GM12878 (cell line): Measurements from ENCODE around the gene APOLD1.

Source experiments
- EP300 ChIP-seq, 2 experiments: fragments of 150-350 bp in 1 of 2; IDR thresholded peaks; 2 replicates each; pipeline ENCODE4 v1.6.1; 2011 to 2012; ENCODE audit warnings: low read depth in 2 of 2, low read length in 2 of 2, borderline replicate concordance in 1 of 2, improper control_type of control experiment in 1 of 2, inconsistent platforms in 1 of 2; ENCODE audit not compliant: control insufficient read depth in 1 of 2
- EZH2 ChIP-seq: IDR thresholded peaks from 2 replicates; pipeline ENCODE4 v1.6.1; 2012; ENCODE audit warnings: low read depth, mild to moderate bottlenecking, control low read depth, inconsistent platforms, low read length, borderline replicate concordance; ENCODE audit not compliant: control insufficient read depth
- NFIC ChIP-seq: IDR thresholded peaks from 2 replicates; pipeline ENCODE4 v1.6.1; 2012; ENCODE audit warnings: low read depth, mild to moderate bottlenecking, inconsistent platforms, low read length, moderate library complexity
- TCF3 ChIP-seq: IDR thresholded peaks from 2 replicates; pipeline ENCODE4 v1.6.1; 2012; ENCODE audit warnings: low read depth, mild to moderate bottlenecking, low read length, borderline replicate concordance; ENCODE audit not compliant: insufficient read depth
- ZNF24 ChIP-seq: fragments of 450-650 bp; IDR thresholded peaks from 2 replicates; pipeline ENCODE4 v1.6.1; 2017; ENCODE audit warnings: antibody characterized with exemption, mild to moderate bottlenecking
- TF ChIP-seq, protein P1 (sequence below): IDR thresholded peaks from 2 replicates; pipeline ENCODE4 v1.6.1; 2011; ENCODE audit warnings: low read depth, mild to moderate bottlenecking, low read length, moderate library complexity, borderline replicate concordance; ENCODE audit errors: extremely low read depth
- TF ChIP-seq, protein P2 (sequence below): fragments of 450-650 bp; formaldehyde crosslinking; IDR thresholded peaks from 2 replicates; pipeline ENCODE4 v1.4.0; 2020; ENCODE audit warnings: mild to moderate bottlenecking, moderate library complexity
- TF ChIP-seq, protein P3 (sequence below): IDR thresholded peaks from 2 replicates; pipeline ENCODE4 v1.6.1; 2012; ENCODE audit warnings: mild to moderate bottlenecking, low read depth, low read length
- TF ChIP-seq, protein P4 (sequence below), 3 experiments: IDR thresholded peaks in 2 of 3; conservative IDR thresholded peaks in 1 of 3; 2 replicates each; pipeline ENCODE4 v1.5.1; 2011; ENCODE audit warnings: low read depth in 3 of 3, low read length in 3 of 3, mild to moderate bottlenecking in 3 of 3, control low read depth in 2 of 3, moderate library complexity in 2 of 3, inconsistent platforms in 1 of 3, mixed read lengths in 1 of 3; ENCODE audit not compliant: control insufficient read depth in 2 of 3, insufficient read depth in 1 of 3; ENCODE audit errors: extremely low read depth in 1 of 3

DNA sequence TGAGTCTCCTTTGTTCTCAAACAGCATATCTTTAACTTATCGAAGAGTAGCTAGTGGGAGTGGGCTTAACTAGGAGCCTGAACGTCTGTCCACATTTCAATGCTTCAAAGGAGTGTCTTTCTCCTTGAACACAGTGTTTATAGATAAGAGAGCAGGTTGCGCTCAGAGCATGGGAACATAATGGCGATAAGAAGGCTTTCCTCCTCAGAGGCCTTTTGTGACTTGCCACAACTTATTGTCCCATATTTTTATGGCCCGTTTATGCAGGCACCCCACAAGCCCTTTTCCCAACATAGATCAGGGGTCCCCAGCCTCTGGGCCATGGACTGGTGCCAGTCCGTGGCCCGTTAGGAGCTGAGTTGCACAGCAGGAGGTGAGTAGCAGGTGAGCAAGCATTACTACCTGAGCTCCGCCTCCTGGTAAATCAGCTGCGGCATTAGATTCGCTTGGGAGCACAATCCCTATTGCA lies 25.1 kb downstream of the APOLD1 start:
- TF ChIP-seq, protein P1, sequence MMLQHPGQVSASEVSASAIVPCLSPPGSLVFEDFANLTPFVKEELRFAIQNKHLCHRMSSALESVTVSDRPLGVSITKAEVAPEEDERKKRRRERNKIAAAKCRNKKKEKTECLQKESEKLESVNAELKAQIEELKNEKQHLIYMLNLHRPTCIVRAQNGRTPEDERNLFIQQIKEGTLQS, result no peak
- TF ChIP-seq, protein P2, sequence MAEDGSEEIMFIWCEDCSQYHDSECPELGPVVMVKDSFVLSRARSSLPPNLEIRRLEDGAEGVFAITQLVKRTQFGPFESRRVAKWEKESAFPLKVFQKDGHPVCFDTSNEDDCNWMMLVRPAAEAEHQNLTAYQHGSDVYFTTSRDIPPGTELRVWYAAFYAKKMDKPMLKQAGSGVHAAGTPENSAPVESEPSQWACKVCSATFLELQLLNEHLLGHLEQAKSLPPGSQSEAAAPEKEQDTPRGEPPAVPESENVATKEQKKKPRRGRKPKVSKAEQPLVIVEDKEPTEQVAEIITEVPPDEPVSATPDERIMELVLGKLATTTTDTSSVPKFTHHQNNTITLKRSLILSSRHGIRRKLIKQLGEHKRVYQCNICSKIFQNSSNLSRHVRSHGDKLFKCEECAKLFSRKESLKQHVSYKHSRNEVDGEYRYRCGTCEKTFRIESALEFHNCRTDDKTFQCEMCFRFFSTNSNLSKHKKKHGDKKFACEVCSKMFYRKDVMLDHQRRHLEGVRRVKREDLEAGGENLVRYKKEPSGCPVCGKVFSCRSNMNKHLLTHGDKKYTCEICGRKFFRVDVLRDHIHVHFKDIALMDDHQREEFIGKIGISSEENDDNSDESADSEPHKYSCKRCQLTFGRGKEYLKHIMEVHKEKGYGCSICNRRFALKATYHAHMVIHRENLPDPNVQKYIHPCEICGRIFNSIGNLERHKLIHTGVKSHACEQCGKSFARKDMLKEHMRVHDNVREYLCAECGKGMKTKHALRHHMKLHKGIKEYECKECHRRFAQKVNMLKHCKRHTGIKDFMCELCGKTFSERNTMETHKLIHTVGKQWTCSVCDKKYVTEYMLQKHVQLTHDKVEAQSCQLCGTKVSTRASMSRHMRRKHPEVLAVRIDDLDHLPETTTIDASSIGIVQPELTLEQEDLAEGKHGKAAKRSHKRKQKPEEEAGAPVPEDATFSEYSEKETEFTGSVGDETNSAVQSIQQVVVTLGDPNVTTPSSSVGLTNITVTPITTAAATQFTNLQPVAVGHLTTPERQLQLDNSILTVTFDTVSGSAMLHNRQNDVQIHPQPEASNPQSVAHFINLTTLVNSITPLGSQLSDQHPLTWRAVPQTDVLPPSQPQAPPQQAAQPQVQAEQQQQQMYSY (CRISPR knock-in tag), result no peak
- TF ChIP-seq EP300 (IDR thresholded peaks at IDR 0.05; ENCODE audit: borderline replicate concordance in 1 of 2, control insufficient read depth in 1 of 2, low read depth in 2 of 2, low read length in 2 of 2) (no peak), NFIC (no peak), ZNF24 (no peak), EZH2 (no peak), TCF3 (no peak)
- TF ChIP-seq, protein P3, sequence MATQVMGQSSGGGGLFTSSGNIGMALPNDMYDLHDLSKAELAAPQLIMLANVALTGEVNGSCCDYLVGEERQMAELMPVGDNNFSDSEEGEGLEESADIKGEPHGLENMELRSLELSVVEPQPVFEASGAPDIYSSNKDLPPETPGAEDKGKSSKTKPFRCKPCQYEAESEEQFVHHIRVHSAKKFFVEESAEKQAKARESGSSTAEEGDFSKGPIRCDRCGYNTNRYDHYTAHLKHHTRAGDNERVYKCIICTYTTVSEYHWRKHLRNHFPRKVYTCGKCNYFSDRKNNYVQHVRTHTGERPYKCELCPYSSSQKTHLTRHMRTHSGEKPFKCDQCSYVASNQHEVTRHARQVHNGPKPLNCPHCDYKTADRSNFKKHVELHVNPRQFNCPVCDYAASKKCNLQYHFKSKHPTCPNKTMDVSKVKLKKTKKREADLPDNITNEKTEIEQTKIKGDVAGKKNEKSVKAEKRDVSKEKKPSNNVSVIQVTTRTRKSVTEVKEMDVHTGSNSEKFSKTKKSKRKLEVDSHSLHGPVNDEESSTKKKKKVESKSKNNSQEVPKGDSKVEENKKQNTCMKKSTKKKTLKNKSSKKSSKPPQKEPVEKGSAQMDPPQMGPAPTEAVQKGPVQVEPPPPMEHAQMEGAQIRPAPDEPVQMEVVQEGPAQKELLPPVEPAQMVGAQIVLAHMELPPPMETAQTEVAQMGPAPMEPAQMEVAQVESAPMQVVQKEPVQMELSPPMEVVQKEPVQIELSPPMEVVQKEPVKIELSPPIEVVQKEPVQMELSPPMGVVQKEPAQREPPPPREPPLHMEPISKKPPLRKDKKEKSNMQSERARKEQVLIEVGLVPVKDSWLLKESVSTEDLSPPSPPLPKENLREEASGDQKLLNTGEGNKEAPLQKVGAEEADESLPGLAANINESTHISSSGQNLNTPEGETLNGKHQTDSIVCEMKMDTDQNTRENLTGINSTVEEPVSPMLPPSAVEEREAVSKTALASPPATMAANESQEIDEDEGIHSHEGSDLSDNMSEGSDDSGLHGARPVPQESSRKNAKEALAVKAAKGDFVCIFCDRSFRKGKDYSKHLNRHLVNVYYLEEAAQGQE, result no peak
- TF ChIP-seq, protein P4, sequence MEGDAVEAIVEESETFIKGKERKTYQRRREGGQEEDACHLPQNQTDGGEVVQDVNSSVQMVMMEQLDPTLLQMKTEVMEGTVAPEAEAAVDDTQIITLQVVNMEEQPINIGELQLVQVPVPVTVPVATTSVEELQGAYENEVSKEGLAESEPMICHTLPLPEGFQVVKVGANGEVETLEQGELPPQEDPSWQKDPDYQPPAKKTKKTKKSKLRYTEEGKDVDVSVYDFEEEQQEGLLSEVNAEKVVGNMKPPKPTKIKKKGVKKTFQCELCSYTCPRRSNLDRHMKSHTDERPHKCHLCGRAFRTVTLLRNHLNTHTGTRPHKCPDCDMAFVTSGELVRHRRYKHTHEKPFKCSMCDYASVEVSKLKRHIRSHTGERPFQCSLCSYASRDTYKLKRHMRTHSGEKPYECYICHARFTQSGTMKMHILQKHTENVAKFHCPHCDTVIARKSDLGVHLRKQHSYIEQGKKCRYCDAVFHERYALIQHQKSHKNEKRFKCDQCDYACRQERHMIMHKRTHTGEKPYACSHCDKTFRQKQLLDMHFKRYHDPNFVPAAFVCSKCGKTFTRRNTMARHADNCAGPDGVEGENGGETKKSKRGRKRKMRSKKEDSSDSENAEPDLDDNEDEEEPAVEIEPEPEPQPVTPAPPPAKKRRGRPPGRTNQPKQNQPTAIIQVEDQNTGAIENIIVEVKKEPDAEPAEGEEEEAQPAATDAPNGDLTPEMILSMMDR (IDR thresholded peaks at IDR 0.05 in 2 of 3, conservative IDR thresholded peaks at IDR 0.05 in 1 of 3; ENCODE audit: control insufficient read depth in 2 of 3, extremely low read depth in 1 of 3, insufficient read depth in 1 of 3, low read depth in 3 of 3, low read length in 3 of 3), result no peak
